IPS-20b (cell line): ENCODE data around the gene SGMS1.
"Not testable (repeated sequence)": the region's sequence is repeated elsewhere in the genome, so short reads cannot be mapped to it uniquely, and the experiment has no call there.

ENCODE experiments used
- H3K27ac ChIP-seq: one replicate; pipeline ENCODE4 v1.5.1; 2013; ENCODE audit warnings: low read length
- H3K27me3 ChIP-seq: 2 replicates; pipeline ENCODE4 v1.6.1; 2013; ENCODE audit warnings: mild to moderate bottlenecking, low read length, inconsistent platforms; ENCODE audit not compliant: insufficient read depth
- H3K36me3 ChIP-seq: 2 replicates; pipeline ENCODE4 v1.6.1; 2013; ENCODE audit warnings: low read depth, mild to moderate bottlenecking, inconsistent platforms, low read length, moderate library complexity; ENCODE audit not compliant: insufficient read depth
- H3K4me1 ChIP-seq: 2 replicates; pipeline ENCODE4 v1.6.1; 2013; ENCODE audit warnings: mild to moderate bottlenecking, control low read depth, inconsistent platforms, low read length, moderate library complexity; ENCODE audit not compliant: insufficient read depth
- H3K4me3 ChIP-seq: 2 replicates; pipeline ENCODE4 v1.5.1; 2013; ENCODE audit warnings: mild to moderate bottlenecking, low read length, inconsistent platforms
- H3K9ac ChIP-seq: 2 replicates; pipeline ENCODE4 v1.6.1; 2013; ENCODE audit warnings: low read depth, mild to moderate bottlenecking, inconsistent platforms, low read length, moderate library complexity
- H3K9me3 ChIP-seq: 2 replicates; pipeline ENCODE4 v1.6.1; 2013; ENCODE audit warnings: mild to moderate bottlenecking, low read depth, low read length, inconsistent platforms; ENCODE audit not compliant: insufficient read depth

Gene SGMS1

GRCh38 chr10:50436805-50437204 lies 187.0 kb downstream of the SGMS1 start:
- Histone ChIP-seq H3K4me1 (peaks cover 12% of the 10 kb centered on the region; the same call in 1 of the 2 replicates), H3K36me3 (no peaks in the 10 kb centered on the region), H3K4me3 (no peak overlapping the region), H3K9ac (no peak overlapping the region), H3K27ac (no peak overlapping the region), H3K27me3 (no peaks in the 10 kb centered on the region), H3K9me3 (no peaks in the 10 kb centered on the region)

GRCh38 chr10:50432211-50433009 lies 191.3 kb downstream of the SGMS1 start:
- H3K27ac ChIP-seq, result no peak overlapping the region
- H3K9me3 ChIP-seq, result no peaks in the 10 kb centered on the region
- H3K36me3 ChIP-seq, result no peaks in the 10 kb centered on the region
- no peaks in the 10 kb centered on the region for H3K27me3 ChIP-seq
- no peak overlapping the region for H3K9ac ChIP-seq
- peaks cover 9% of the 10 kb centered on the region for H3K4me1 ChIP-seq
- no peak overlapping the region for H3K4me3 ChIP-seq

- no peaks in the 10 kb centered on the region for H3K27me3 ChIP-seq
- H3K36me3 ChIP-seq, result no peaks in the 10 kb centered on the region
- H3K27ac ChIP-seq, result no peak overlapping the region
- no peak overlapping the region for H3K4me3 ChIP-seq
- H3K9ac ChIP-seq, result no peak overlapping the region
- H3K4me1 ChIP-seq, result peaks cover 9% of the 10 kb centered on the region
- H3K9me3 ChIP-seq, result no peaks in the 10 kb centered on the region
Measured at GRCh38 chr10:50431791-50432190, 192.0 kb downstream of the SGMS1 start.

- H3K27me3 ChIP-seq, result no peaks in the 10 kb centered on the region
- H3K27ac ChIP-seq, result no peak overlapping the region
- no peaks in the 10 kb centered on the region for H3K36me3 ChIP-seq
- no peaks in the 10 kb centered on the region for H3K9me3 ChIP-seq
- H3K4me1 ChIP-seq, result peaks cover 9% of the 10 kb centered on the region
- H3K9ac ChIP-seq, result no peak overlapping the region
- H3K4me3 ChIP-seq, result no peak overlapping the region
Measured at GRCh38 chr10:50431133-50431532, 192.6 kb downstream of the SGMS1 start.

DNA sequence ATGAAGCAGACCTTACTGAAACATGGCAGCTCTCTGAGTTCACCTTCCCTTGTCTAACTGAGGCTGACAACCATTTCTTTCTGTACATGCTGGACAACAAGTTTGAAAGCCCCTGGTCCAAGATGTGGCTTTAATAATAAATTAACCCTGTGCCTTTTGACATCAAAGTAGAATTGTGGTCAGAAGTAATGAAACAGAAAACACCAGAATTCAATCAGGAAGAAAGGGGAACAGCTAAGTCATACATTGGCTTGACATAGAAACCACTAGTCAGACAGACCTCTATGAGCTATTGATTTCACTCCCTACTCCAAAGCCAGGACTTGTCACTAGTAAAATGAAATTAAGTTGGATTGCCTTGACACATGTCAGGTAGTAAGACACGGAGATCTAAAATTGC lies 197.3 kb downstream of the SGMS1 start:
- no peak overlapping the region for H3K4me3 ChIP-seq
- H3K4me1 ChIP-seq, result peaks cover 7% of the 10 kb centered on the region
- no peak overlapping the region for H3K27ac ChIP-seq
- no peaks in the 10 kb centered on the region for H3K27me3 ChIP-seq
- H3K9me3 ChIP-seq, result no peaks in the 10 kb centered on the region
- no peak overlapping the region for H3K9ac ChIP-seq
- H3K36me3 ChIP-seq, result no peaks in the 10 kb centered on the region

- H3K36me3 ChIP-seq, H3K9ac ChIP-seq, H3K4me3 ChIP-seq, H3K9me3 ChIP-seq, H3K27ac ChIP-seq, H3K4me1 ChIP-seq, H3K27me3 ChIP-seq: not testable (repeated sequence)
Measured at GRCh38 chr10:50425215-50425614, 198.5 kb downstream of the SGMS1 start.

DNA sequence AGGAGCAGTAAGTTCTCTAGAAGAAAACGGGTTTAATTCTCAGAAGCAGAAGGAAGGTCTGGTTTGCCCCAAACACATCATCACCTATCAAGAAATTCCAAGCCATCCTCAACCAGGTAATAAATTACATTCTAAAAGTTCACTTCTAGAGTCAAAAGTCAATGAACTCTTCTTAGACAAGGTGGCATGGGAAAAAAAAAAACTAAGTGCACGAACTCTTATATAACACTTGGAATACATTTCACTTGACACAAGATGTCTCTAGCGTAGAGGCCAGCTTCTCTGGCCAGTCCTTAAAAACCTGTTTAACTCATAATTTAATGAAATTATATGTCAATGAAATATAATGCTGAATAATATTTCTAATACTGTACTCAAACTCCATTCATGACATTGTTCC lies 200.3 kb downstream of the SGMS1 start:
- H3K27ac ChIP-seq, result no peak overlapping the region
- peaks cover 6% of the 10 kb centered on the region; the same call in 1 of the 2 replicates for H3K4me1 ChIP-seq
- H3K27me3 ChIP-seq, result peaks cover 2% of the 10 kb centered on the region; the same call in 1 of the 2 replicates
- no peak overlapping the region for H3K9ac ChIP-seq
- H3K4me3 ChIP-seq, result no peak overlapping the region
- H3K36me3 ChIP-seq, result no peaks in the 10 kb centered on the region
- no peaks in the 10 kb centered on the region for H3K9me3 ChIP-seq

- Histone ChIP-seq H3K9ac (no peak overlapping the region), H3K4me3 (no peak overlapping the region), H3K36me3 (no peaks in the 10 kb centered on the region), H3K9me3 (no peaks in the 10 kb centered on the region), H3K4me1 (peaks cover 7% of the 10 kb centered on the region; the same call in 1 of the 2 replicates), H3K27me3 (peaks cover 5% of the 10 kb centered on the region; the same call in 1 of the 2 replicates), H3K27ac (no peak overlapping the region)
Measured at GRCh38 chr10:50422259-50422658, 201.5 kb downstream of the SGMS1 start.

DNA sequence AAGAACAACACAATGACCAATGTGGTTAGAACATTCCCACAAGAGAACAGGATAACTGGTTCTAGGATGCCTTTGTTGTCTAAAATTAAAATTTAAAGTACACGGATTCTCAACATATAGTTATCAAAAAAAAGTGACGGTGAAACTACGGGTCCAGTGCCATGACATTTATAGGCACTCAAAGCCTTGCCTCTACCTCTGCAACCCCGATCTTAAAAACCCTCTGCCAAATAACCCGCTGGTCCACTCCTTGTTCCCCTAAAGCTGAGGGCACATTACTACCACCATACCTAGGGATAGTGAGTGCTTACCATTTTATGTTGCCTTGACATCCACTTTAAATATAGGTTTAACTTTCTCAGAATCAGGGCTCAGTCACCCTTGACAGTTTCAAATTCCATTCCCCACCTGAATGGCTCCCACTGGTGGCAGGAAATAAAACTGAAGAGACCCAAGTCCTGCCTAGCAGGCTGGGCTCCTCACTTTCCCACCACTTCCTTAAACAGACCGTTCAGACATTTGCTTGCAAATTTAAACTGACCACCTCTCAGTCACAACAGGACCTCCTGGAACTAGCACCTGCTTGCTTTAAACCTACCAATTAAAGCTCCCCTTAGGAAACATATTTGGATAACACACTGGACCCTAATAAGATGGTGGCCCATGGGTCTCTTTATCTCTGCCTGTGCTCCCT lies 202.6 kb downstream of the SGMS1 start:
- Histone ChIP-seq H3K9me3 (no peaks in the 10 kb centered on the region), H3K27ac (no peak overlapping the region), H3K36me3 (no peaks in the 10 kb centered on the region), H3K9ac (no peak overlapping the region), H3K27me3 (peaks cover 5% of the 10 kb centered on the region; the same call in 1 of the 2 replicates), H3K4me1 (peaks cover 10% of the 10 kb centered on the region; the same call in 1 of the 2 replicates), H3K4me3 (no peak overlapping the region)

DNA sequence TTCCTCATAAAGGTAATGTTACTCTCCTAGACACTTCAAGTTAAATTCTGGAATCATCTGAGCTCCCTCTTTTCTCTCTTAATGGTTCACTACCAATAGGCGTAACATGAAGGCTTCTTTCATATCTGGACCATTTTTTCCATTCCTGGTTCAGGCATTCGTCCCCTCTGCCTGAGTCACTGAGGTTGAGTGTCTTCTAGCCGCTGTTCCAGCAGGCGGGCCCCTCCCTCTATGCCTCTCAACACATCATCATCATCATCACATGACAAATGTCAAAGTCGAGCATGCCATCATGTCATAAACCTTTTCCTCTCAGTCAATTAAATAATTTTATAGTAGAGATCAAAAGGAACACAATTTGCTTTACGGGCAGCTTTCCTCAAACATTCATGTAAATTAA lies 203.6 kb downstream of the SGMS1 start:
- H3K4me3 ChIP-seq, result no peak overlapping the region
- no peaks in the 10 kb centered on the region for H3K36me3 ChIP-seq
- no peak overlapping the region for H3K9ac ChIP-seq
- H3K27me3 ChIP-seq, result peaks cover 5% of the 10 kb centered on the region; the same call in 1 of the 2 replicates
- no peak overlapping the region for H3K27ac ChIP-seq
- peaks cover 10% of the 10 kb centered on the region; the same call in 1 of the 2 replicates for H3K4me1 ChIP-seq
- H3K9me3 ChIP-seq, result no peaks in the 10 kb centered on the region

GRCh38 chr10:50419756-50420155 lies 204.0 kb downstream of the SGMS1 start:
- no peak overlapping the region for H3K27ac ChIP-seq
- H3K36me3 ChIP-seq, result no peaks in the 10 kb centered on the region
- no peaks in the 10 kb centered on the region for H3K9me3 ChIP-seq
- no peak overlapping the region for H3K4me3 ChIP-seq
- H3K9ac ChIP-seq, result no peak overlapping the region
- peaks cover 10% of the 10 kb centered on the region; the same call in 1 of the 2 replicates for H3K4me1 ChIP-seq
- H3K27me3 ChIP-seq, result peaks cover 5% of the 10 kb centered on the region; the same call in 1 of the 2 replicates

- H3K9ac ChIP-seq, result no peak overlapping the region
- no peak overlapping the region for H3K4me3 ChIP-seq
- H3K36me3 ChIP-seq, result no peaks in the 10 kb centered on the region
- peaks cover 5% of the 10 kb centered on the region; the same call in 1 of the 2 replicates for H3K27me3 ChIP-seq
- no peak overlapping the region for H3K27ac ChIP-seq
- peaks cover 10% of the 10 kb centered on the region; the same call in 1 of the 2 replicates for H3K4me1 ChIP-seq
- no peaks in the 10 kb centered on the region for H3K9me3 ChIP-seq
Measured at GRCh38 chr10:50419091-50419490, 204.7 kb downstream of the SGMS1 start.
